ENCODE measurements around the gene MOSPD3.

DNA sequence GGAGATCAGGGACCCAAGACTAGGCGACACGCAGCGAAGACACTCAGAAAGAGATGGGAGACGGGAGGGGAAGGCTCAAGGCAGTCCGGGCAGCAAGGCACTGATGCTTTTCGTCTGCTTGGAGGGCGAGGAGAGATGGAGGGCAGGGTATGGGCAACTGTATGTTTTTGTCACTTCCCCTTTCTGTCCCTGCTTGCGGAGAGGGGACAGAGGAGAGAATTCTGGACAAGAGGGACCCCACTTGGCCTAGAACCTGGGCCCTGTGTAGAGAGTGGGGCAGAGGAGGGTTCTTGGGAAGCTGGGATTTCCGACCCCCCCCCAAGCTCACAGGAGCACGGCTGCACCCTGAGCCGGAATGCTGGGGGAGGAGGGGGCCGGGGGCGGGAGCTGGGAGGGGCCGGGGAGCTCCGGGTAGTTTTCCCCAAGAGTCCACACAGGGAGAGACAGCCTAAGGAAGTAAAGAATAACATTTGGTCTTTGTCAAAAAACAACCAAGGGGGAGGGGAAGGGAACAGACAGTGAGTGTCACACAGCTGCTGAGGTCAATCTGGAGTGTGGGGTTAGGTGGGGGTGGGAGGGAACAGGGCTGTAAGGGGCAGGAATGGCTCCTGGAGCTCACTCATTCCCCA is 28.2 kb upstream of the MOSPD3 start:
- TF ChIP-seq, protein P1, sequence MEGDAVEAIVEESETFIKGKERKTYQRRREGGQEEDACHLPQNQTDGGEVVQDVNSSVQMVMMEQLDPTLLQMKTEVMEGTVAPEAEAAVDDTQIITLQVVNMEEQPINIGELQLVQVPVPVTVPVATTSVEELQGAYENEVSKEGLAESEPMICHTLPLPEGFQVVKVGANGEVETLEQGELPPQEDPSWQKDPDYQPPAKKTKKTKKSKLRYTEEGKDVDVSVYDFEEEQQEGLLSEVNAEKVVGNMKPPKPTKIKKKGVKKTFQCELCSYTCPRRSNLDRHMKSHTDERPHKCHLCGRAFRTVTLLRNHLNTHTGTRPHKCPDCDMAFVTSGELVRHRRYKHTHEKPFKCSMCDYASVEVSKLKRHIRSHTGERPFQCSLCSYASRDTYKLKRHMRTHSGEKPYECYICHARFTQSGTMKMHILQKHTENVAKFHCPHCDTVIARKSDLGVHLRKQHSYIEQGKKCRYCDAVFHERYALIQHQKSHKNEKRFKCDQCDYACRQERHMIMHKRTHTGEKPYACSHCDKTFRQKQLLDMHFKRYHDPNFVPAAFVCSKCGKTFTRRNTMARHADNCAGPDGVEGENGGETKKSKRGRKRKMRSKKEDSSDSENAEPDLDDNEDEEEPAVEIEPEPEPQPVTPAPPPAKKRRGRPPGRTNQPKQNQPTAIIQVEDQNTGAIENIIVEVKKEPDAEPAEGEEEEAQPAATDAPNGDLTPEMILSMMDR (IDR thresholded peaks at IDR 0.05; ENCODE audit: insufficient read depth, low read length): no peak
- TF ChIP-seq POLR2AphosphoS5 (IDR thresholded peaks at IDR 0.05; ENCODE audit: low read depth): no peak
